Dermis microvascular lymphatic vessel endothelial cell (primary cell): ENCODE results near the gene GLG1. TPM values are rescaled to one million over a fixed set of nuclear protein-coding genes. Genes with fewer than 3 reads are reported as not detected.
A peak's percentile ranks its signal among the peaks of the same experiment; 100 is the strongest.

Source experiments
- DNase-seq, 2 donors: peaks; one replicate each; pipeline versions ENCODE4 v3.0.0 to v3.0.0-alpha.2; 2010; ENCODE audit warnings: low read depth in 2 of 2
- total RNA-seq: library from RNA; depleted of rRNA; stranded (reverse); fragments of >200 nt; gene quantifications from 2 replicates; pipeline ENCODE4 v1.2.1, GENCODE V29; 2014

The GLG1 gene
- total RNA-seq, 1 donor from 2014 or later, result 66.8 TPM

DNA sequence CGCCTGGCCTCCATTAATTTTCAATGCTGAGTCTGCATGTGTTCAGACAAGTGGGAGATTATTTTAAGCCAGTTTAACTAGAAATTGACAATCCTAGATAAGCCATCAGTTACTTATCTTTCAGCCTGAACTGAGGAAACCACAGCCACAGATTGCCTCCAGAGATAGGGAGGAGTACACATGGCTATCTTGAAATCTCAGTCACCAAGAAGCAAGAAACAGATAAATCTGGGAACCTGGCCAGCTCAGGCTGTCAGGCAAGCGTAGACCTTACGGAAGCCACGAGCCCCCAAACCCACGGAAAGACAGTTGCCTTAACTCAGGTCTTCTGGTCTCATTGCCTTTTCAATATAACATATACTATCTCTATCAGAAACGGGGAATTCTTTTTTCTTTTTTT, 2.0 kb upstream of the GLG1 start:
- no peak for DNase-seq

DNA sequence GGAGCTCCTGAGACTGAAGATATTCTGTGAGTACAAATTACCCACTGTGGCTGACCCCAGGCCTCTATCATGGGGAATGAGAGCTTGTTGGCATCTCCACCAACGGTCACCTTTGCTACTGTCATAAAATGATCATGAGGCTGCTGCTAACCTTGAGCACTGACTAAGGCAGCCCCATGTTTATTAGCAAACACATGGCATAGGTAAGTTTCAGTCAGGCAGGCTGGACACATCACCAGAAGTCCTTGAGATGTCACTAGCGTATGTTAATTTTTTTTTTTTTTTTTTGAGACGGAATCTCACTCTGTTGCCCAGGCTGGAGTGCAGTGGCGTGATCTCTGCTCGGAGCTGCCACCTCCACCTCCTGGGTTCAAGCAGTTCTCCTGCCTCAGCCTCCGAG, 1.5 kb upstream of the GLG1 start:
- DNase-seq, result no peak

DNA sequence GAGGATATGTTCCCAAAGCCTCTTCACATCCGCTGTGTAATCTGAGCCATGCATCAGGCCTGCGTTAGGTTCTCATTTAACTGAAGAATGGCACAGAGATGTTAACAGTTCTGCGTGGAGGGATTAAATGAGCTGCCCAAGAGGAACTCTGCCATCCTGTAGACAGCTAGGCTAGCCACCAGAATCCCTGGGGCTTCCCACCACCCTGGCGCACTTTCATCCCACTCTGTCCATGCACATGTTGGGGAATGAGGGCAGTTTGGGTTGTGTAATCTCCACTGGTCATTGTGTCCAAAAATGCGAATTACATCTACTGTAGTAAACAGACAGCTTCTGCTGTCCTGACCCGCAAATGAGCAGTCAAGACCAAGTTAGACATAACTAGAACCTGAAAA, 1.0 kb upstream of the GLG1 start:
- DNase-seq, result no peak

DNA sequence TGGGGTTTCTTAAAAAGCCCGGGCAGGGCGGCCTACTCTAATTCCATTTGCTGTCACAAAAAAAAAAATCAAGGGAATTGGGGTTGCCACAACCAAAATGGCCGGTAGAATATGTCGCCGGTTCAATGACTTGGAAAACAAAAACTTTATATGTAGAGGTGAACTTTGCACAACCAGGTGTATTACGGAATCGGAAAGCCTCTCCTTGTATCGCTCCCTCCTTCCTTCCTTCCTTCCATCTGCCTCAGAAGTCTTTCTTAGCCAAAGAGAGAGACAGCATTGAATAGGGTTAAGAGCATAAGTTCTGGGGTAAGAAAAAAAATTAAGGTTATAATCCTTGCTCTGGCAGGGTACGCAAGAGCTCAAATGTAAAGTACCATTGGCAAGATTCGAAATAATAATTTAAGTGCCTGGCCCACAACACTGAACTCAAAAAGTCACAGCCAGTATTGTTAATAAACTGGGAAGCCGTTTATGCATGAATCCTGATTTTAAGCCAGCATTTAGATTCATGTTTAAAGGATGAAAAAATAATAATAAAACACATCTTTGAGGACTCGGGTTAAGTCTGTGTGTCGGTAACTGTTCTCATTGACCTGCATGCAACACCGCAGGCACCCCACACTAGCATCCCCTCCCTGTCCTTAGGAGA, 522 bp upstream of the GLG1 start:
- no peak for DNase-seq

DNA sequence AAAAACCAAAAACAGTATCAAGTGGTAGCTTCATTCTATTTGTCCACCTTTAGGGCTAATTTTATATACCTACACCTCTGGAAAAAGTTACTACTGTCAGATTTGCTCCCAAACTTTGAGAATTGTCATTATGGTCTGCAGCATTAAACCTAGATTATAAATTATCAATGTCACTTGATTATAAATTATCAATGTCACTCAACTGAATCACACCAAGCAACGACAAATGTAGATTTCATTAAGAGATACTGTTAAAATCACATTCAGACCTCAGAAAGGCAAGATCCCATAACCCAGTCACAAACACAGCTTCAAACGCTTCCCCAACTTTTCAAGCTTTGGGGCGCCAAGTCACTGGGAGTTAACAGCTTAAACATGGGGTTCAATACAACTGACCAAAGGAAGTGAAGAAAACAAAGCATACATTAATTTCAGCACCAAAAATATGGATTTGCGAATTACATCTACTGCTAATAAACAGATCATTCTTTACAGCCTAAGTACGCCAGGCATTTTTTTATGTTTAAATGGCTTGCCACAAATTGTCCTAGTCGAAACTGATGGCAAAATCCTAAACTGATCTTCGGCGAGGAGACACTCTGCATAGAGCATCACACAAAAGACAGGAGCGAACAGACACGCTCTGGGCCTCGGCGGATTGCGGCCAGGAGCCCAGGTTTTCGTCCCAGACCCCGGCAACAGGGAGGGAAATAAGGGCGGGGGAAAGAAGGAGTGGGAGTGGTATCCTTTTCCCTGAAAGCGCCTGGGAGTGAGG, 981 bp downstream of the GLG1 start:
- DNase-seq, result no peak

DNA sequence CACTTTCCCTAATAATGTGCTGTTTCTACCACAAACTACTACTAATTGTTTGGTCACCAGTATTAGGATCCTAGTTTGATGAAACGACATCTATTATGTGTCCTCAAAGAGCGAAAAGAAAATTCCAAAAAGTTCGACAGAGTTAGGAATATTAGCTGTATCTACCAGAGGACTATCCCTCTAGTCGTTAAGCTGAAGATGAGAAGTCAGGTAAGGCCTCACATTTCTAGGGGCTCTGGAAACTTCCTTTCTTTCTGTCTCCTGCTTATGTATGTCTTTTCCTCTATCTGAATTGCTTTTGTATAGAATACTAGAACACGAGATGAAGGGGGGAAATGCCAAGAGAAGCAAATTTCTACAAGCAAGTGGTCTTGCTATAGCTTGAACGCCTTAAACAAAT, 1.6 kb downstream of the GLG1 start:
- DNase-seq, result no peak

DNA sequence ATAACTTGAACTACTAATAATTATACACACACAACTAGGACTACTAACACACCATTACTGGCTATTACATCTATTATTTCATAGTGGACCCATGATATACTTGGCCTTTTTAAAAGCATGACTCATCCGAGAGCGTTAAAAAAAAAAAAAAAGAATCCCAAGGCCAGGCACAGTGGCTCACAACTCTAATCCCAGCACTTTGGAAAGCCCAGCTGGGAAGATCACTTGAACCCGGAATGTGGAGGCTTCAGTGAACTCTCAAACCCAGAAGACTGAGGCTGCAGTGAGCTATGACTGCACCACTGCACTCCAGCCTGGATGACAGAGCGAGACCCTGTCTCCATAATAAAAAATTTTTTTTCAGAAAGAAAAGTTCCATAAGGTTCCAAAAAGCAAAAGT, 3.1 kb downstream of the GLG1 start:
- DNase-seq, result peak in 1 of 2 donors; percentile 58

DNA sequence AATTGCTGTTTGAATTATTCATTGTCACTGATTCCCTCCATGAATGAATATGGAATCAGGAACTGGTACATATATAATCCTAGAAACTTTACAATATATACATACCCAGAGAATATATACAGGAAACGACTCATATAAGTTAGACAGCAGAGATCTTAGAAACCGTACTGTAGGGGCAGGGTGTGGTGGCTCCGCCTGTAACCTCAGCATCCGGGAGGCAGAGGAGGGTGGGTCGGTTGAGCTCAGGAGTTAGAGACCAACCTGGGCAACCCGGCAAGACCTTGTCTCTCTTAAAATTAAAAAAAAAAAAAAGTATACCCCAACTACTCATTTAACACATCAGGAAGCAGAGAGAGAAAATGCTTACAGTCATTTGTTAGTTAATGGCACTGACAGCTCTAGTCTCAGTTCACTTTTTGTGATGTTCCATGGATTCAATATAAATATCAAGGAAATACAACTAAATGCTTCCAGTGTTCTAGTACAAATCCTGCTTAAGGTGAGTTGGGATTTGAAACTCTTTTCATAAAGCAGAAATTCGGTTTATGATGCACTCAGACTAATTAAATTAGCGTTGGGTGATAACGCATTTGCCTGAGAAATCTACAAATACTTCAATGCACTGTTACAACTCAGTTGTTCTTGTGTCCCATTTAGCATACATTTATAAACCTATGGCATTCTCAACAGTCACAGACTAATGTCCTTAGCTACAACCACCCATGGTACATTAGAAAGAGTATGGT, 5.6 kb downstream of the GLG1 start:
- no peak for DNase-seq

DNA sequence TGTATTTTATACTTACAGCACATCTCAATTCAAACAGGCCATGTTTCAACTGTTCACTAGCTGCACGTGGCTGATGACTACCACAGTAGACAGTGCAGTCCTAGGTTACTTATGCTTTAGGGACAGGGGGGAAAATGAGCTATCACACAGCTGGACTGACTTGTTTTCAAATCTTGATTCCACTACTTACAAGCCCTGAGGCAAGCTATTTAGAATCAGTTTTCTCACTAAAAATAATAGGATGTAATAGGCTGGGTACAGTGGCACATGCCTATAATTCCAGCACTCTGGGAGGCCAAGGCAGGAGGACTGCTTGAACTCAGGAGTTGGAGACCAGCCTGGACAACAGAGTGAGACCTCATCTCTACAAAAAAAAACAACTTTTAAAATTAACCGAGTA, 10.3 kb downstream of the GLG1 start:
- no peak for DNase-seq

DNA sequence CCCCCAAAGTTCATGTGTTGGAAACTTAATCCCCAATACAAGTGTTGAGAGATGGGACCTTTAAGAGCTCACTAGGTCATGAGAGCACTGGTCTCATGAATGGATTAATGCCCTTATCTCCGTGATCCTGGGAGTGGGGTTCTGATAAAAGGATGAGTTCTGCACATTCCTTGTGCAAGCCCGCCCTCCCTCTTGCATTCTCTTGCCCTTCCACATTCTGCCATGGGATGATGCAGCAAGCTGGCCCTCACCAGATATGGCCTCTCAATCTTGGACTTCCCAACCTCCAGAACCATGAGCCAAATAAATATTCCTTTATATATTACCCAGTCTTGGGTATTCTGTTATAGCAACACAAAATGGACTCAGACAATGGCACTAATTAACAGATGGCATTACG, 14.1 kb downstream of the GLG1 start:
- no peak for DNase-seq

DNA sequence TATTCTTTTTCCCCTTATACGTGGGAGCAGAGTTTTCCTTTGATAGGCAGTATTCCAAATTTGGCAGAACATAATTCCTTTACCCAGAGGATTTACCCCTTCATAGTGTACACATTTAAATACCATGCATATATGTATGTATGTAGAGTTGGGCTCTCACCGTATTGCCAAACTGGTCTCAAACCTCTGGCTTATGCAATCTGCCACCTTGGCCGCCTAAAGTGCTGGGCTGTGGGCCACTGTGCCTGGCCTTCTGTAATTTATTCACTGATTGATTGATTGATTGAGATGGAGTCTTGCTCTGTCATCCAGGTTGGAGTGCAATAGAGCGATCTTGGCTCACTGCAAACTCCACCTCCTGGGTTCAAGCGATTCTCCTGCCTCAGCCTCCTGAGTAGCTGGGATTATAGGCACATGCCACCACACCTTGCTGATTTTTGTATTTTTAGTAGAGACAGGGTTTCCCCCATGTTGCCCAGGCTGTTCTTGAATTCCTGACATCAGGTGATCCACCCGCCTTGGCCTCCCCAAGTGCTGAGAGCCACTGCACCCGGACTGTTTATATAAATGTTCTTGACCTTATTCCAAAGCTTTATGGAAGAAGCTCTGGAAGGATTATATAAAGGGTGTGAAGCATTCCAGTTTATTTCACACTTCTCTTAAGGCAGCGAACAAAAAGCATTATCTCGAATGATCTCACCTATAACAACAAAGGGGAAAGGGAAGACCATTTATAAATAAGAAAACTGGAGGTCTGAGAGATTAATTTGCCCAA, 14.9 kb downstream of the GLG1 start:
- no peak for DNase-seq

DNA sequence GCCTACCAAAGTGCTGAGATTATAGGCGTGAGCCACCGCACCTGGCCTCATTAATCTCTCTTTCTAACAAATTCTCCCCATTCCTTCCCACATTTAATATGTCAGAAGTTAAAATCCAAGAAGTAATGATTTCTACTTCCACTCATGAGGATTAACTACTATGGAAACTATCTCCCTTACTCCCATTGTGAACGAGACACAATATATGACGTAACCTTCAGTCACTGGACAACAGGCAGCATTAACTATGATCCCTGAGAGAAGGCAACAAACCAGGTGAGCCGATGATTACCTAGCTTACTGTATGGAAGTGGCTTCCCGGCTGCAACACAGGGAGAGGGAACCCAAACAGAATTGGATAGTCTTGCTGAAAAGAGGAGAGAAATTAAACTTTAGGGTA, 20.0 kb downstream of the GLG1 start:
- DNase-seq, result no peak

DNA sequence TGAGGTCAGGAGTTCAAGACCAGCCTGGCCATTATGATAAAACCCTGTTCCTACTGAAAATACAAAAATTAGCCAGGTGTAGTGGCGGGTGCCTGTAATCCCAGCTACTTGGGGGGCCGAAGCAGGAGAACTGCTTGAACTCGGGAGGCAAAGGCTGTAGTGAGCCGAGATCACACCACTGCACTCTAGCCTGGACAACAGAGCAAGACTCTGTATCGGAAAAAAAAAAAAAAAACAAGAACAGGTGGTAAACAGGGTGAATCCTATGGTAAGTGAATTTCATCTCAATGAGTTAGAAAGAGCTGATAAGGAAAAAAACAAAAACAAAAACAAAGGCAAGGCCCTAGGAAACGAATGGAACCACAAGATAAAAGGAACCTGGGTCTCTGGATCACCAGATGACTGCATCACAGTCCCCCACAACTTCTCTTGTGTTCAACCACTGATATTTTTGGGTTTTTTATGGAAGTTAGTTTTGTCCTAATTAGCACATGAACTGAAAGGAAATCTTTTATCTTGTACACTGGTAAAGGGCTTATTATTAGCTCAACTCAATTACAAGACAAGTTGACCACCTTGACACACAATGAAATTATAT, 21.0 kb downstream of the GLG1 start:
- DNase-seq, result no peak

DNA sequence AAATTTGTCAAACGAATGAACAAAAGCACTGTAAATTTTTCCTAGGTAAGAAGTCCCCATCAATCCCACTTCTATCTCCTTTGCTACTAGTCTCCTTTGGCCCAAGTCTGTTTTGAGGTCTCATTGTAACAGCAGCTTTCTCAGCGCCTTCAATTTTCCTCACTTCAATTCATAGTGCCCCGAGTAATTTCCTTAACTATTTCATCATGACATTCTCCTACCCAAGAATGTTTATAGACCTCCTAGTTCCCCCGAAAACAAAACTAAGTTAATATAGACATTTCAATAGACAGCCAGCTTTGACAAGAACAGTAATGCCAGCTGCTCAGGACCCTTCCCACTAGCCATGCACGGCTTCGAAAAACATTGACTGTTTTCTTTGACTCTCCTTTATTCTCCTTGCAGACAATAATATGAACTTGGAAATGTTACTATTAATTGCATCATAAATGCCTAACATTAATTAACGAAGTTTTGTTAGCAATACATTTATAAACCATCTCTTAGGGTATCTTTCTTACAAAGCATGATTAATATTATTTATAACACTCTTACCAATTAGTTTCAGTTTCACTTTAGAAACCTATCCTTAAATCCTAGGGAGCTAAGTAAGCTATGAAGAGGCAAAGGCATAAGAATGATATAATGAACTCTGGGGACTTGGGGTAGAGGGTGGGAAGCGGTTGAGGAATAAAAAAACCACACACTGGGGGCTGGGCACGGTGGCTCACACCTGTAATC, 22.8 kb downstream of the GLG1 start:
- DNase-seq, result no peak

DNA sequence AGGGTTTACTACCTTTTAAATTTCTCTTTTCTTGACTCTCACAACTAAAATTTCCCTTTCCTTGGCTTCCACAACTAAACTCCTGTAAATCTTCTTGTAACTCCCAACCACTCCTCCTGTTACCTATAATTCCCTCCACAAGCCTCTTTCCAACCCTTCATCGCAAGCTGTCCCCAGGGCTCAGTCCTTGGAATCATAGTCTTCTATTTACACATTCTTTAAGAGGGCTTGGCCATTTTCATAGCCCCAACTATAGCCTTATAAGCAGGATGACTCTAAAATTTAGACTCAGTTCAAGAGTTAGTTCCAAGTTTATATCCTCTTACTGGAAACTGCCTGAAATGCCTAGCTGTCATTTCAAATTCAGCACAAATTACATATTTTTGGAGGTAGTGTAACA, 23.9 kb downstream of the GLG1 start:
- no peak for DNase-seq

DNA sequence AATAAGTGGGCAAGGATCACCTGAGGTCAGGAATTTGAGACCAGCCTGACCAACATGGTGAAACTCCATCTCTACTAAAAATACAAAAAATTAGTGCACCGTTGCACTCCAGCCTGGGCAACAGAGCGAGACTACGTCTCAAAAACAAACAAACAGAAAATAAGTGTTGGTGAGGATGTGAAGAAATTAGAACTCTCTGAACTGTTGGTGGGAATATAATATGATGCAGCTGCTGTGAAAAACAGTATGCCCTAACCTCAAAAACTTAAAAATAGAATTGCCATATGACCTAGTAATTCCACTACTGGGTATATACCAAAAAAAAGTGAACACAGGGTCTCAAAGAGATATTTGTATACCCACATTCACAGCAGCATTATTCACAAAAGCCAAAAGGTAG, 26.1 kb downstream of the GLG1 start:
- DNase-seq, result no peak

DNA sequence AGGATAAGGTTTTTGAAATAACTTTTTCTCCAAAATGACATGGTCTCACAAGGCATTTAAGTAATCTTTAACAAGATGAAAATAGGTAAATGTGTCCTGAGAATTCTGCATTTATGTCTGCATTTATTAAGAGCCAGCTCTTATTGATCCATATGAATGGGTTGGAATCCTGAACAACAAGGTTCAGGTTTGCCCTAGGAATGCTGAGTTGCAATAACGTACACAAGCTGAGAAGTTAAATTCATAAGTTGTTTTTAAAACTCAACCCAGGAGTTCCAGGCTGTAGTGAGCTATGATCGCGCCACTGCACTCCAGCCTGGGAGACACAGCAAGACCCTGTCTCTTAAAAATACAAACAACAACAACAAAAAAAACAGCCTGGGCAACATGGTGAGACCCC, 28.1 kb downstream of the GLG1 start:
- no peak for DNase-seq

DNA sequence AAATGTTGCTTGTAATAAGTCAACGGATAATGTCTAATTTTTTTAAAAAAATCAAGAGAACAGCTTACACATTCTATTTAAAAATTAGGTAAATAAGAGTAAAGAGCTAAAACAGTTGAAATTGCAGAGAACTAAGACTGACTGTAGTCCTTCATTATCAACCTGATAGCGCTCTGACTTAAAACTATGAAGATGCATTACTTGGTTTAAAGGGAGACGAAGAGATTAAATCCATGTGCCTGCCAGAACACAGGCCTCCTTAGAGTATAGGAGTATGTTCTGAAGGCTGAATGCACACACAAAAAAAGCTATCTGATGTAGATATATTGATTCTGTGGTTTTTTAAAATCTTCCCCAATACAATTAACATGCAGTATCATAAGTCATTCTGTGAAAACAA, 28.5 kb downstream of the GLG1 start:
- no peak for DNase-seq

DNA sequence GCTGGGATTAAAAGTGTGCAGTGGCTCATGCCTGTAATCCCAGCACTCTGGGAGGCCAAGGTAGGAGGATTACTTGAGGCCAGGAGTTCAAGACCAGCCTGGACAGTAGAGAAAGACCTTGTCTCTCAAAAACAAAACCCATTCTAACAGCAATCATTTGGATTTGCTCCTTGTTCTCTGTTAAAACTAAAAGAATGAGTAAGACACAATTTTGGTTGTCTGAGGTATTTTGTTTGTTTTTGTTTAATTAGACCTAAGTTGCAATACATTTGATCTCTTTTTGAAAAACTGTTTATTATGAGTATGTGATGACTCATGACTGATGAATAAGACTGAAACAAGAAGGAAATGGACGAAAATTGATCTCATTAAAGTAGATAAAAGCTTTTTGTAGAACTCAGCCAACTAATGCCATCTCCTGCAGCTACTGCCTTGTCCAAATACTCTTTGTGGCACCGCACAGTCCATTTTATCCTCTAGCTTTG, 29.0 kb downstream of the GLG1 start:
- DNase-seq, result peak in 1 of 2 donors; percentile 42

DNA sequence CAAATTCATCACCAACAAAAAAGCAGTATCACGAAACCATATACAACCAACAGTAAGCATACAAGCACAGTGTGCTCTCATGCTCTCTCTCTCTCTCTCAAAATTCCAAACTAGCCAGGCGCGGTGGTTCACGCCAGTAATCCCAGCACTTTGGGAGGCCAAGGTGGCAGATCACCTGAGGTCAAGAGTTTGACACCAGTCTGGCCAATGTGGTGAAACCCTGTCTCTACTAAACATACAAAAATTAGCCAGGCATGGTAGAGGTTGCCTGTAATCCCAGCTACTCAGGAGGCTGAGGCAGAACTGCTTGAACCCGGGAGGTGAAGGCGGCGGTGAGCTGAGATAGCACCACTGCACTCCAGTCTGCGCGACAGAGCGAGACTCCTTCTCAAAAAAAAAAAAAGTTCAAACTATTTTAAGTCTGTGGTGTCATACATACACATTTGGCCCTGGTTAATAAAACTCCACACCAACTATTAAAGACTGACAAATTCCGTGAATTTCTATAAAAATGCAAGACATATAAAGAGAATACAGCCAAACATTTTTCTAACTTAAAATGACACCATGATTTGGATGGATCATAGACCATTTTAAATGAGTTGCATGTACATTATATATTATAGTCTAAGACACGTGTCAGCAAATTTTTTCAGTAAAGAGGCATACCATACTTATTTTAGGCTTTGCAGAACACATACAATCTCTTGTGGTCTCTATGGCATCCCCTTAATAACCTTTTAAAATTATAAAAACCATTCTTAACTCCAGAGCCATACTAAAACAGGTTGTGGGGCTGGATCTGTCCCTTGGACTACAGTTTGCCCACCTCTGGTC, 30.9 kb downstream of the GLG1 start:
- DNase-seq, result no peak
